Activated T-cell treated with anti-CD3 and anti-CD28 coated beads, Interleukin-2, amount 50 U/mL, for 4 hours (primary cell): ENCODE data around the gene ADAMTS12. TPM values are rescaled to one million over a fixed set of nuclear protein-coding genes. Genes with fewer than 3 reads are reported as not detected.

Experiments used
- ATAC-seq, 2 donors: fragments of 200-7000 bp; cut with Tn5 transposase; one replicate each; pipeline ENCODE4 v1.10.0; 2021
- DNase-seq: peaks from one replicate; pipeline ENCODE4 v3.0.0-alpha.2; 2020
- H3K27me3 Mint-ChIP-seq: one replicate; pipeline ENCODE4 v1.8.0; 2021; ENCODE audit warnings: low read depth, mixed read lengths
- H3K36me3 Mint-ChIP-seq: one replicate; pipeline ENCODE4 v1.8.0; 2022; ENCODE audit warnings: mixed read lengths; ENCODE audit not compliant: insufficient read depth
- H3K4me1 Mint-ChIP-seq: one replicate; pipeline ENCODE4 v1.8.0; 2021; ENCODE audit warnings: low read depth, mixed read lengths
- H3K4me3 Mint-ChIP-seq: one replicate; pipeline ENCODE4 v1.8.0; 2021; ENCODE audit warnings: mild to moderate bottlenecking, moderate library complexity, mixed read lengths
- H3K9me3 Mint-ChIP-seq: one replicate; pipeline ENCODE4 v1.8.0; 2021; ENCODE audit warnings: mixed read lengths
- total RNA-seq, 3 donors: library from RNA; stranded (reverse); gene quantifications; one replicate each; pipeline ENCODE4 v1.2.1, GENCODE V29; 2021

ADAMTS12 gene
- total RNA-seq, 3 donors from 2014 or later, result 0.03 TPM; not detected in 2

GRCh38 chr5:33816791-33817190 is 75.0 kb downstream of the ADAMTS12 start:
- H3K36me3 Mint-ChIP-seq, result no peaks in the 10 kb centered on the region
- DNase-seq (no peak), ATAC-seq (no peak)
- H3K27me3 Mint-ChIP-seq, result peaks cover 3% of the 10 kb centered on the region
- no peaks in the 10 kb centered on the region for H3K4me1 Mint-ChIP-seq
- H3K4me3 Mint-ChIP-seq, result no peak overlapping the region
- H3K9me3 Mint-ChIP-seq, result peaks cover 8% of the 10 kb centered on the region

- Mint-ChIP-seq H3K4me1 (no peaks in the 10 kb centered on the region), H3K9me3 (no peaks in the 10 kb centered on the region), H3K36me3 (no peaks in the 10 kb centered on the region), H3K27me3 (no peaks in the 10 kb centered on the region), H3K4me3 (no peak overlapping the region)
- no peak for ATAC-seq
- no peak for DNase-seq
These were observed 79.0 kb downstream of the ADAMTS12 start for GRCh38 chr5:33812746-33813145.

- no peaks in the 10 kb centered on the region for H3K9me3 Mint-ChIP-seq
- H3K4me1 Mint-ChIP-seq, result no peaks in the 10 kb centered on the region
- H3K36me3 Mint-ChIP-seq, result no peaks in the 10 kb centered on the region
- H3K4me3 Mint-ChIP-seq, result no peak overlapping the region
- no peak for ATAC-seq
- no peak for DNase-seq
- no peaks in the 10 kb centered on the region for H3K27me3 Mint-ChIP-seq
These were observed 81.2 kb downstream of the ADAMTS12 start for GRCh38 chr5:33810491-33811120.

GRCh38 chr5:33809936-33810335 is 81.9 kb downstream of the ADAMTS12 start:
- no peak overlapping the region for H3K4me3 Mint-ChIP-seq
- H3K4me1 Mint-ChIP-seq, result no peaks in the 10 kb centered on the region
- H3K36me3 Mint-ChIP-seq, result no peaks in the 10 kb centered on the region
- ATAC-seq, result no peak
- H3K27me3 Mint-ChIP-seq, result no peaks in the 10 kb centered on the region
- no peak for DNase-seq
- no peaks in the 10 kb centered on the region for H3K9me3 Mint-ChIP-seq

- Mint-ChIP-seq H3K36me3 (no peaks in the 10 kb centered on the region), H3K4me1 (no peaks in the 10 kb centered on the region), H3K4me3 (no peak overlapping the region), H3K27me3 (no peaks in the 10 kb centered on the region), H3K9me3 (no peaks in the 10 kb centered on the region)
- ATAC-seq (no peak), DNase-seq (no peak)
These were observed 83.1 kb downstream of the ADAMTS12 start for GRCh38 chr5:33808699-33809098.

GRCh38 chr5:33807771-33808170 is 84.0 kb downstream of the ADAMTS12 start:
- Mint-ChIP-seq H3K9me3 (no peaks in the 10 kb centered on the region), H3K27me3 (no peaks in the 10 kb centered on the region), H3K4me1 (no peaks in the 10 kb centered on the region), H3K36me3 (no peaks in the 10 kb centered on the region), H3K4me3 (no peak overlapping the region)
- no peak for DNase-seq
- no peak for ATAC-seq

- no peaks in the 10 kb centered on the region for H3K9me3 Mint-ChIP-seq
- H3K4me3 Mint-ChIP-seq, result no peak overlapping the region
- no peak for DNase-seq
- no peaks in the 10 kb centered on the region for H3K27me3 Mint-ChIP-seq
- H3K36me3 Mint-ChIP-seq, result no peaks in the 10 kb centered on the region
- no peaks in the 10 kb centered on the region for H3K4me1 Mint-ChIP-seq
- ATAC-seq, result no peak
These were observed 84.9 kb downstream of the ADAMTS12 start for GRCh38 chr5:33806738-33807442.

- no peak for DNase-seq
- Mint-ChIP-seq H3K36me3 (no peaks in the 10 kb centered on the region), H3K27me3 (no peaks in the 10 kb centered on the region), H3K9me3 (no peaks in the 10 kb centered on the region), H3K4me3 (no peak overlapping the region), H3K4me1 (no peaks in the 10 kb centered on the region)
- no peak for ATAC-seq
These were observed 90.5 kb downstream of the ADAMTS12 start for GRCh38 chr5:33801292-33801691.

GRCh38 chr5:33800241-33800950 is 91.4 kb downstream of the ADAMTS12 start:
- Mint-ChIP-seq H3K9me3 (no peaks in the 10 kb centered on the region), H3K27me3 (no peaks in the 10 kb centered on the region), H3K36me3 (no peaks in the 10 kb centered on the region), H3K4me3 (no peak overlapping the region), H3K4me1 (no peaks in the 10 kb centered on the region)
- ATAC-seq, result no peak
- no peak for DNase-seq

GRCh38 chr5:33795496-33795895 is 96.3 kb downstream of the ADAMTS12 start:
- H3K4me1 Mint-ChIP-seq, result no peaks in the 10 kb centered on the region

GRCh38 chr5:33794550-33795181 is 97.1 kb downstream of the ADAMTS12 start:
- no peak for DNase-seq
- no peaks in the 10 kb centered on the region for H3K36me3 Mint-ChIP-seq
- no peaks in the 10 kb centered on the region for H3K27me3 Mint-ChIP-seq
- no peak for ATAC-seq
- no peaks in the 10 kb centered on the region for H3K9me3 Mint-ChIP-seq
- H3K4me1 Mint-ChIP-seq, result no peaks in the 10 kb centered on the region
- no peak overlapping the region for H3K4me3 Mint-ChIP-seq

More at GRCh38 chr5:33795496-33795895, 96.3 kb downstream of the ADAMTS12 start:
- Mint-ChIP-seq H3K27me3 (no peaks in the 10 kb centered on the region), H3K4me3 (no peak overlapping the region), H3K36me3 (no peaks in the 10 kb centered on the region), H3K9me3 (no peaks in the 10 kb centered on the region)
- DNase-seq, result no peak
- ATAC-seq, result no peak

GRCh38 chr5:33793836-33794549 is 97.8 kb downstream of the ADAMTS12 start:
- Mint-ChIP-seq H3K9me3 (no peaks in the 10 kb centered on the region), H3K4me1 (no peaks in the 10 kb centered on the region), H3K27me3 (no peaks in the 10 kb centered on the region), H3K36me3 (no peaks in the 10 kb centered on the region), H3K4me3 (no peak overlapping the region)
- no peak for DNase-seq
- ATAC-seq, result no peak

GRCh38 chr5:33793276-33793675 is 98.5 kb downstream of the ADAMTS12 start:
- H3K4me3 Mint-ChIP-seq, result no peak overlapping the region
- H3K36me3 Mint-ChIP-seq, result no peaks in the 10 kb centered on the region
- H3K9me3 Mint-ChIP-seq, result no peaks in the 10 kb centered on the region
- no peaks in the 10 kb centered on the region for H3K4me1 Mint-ChIP-seq
- DNase-seq, result no peak
- no peaks in the 10 kb centered on the region for H3K27me3 Mint-ChIP-seq
- ATAC-seq, result no peak

- no peak for DNase-seq
- Mint-ChIP-seq H3K27me3 (no peaks in the 10 kb centered on the region), H3K9me3 (no peaks in the 10 kb centered on the region), H3K36me3 (no peaks in the 10 kb centered on the region), H3K4me1 (no peaks in the 10 kb centered on the region), H3K4me3 (no peak overlapping the region)
- no peak for ATAC-seq
These were observed 99.2 kb downstream of the ADAMTS12 start for GRCh38 chr5:33792559-33792958.
